MCF 10A (cell line): Measurements from ENCODE around the gene PNLIP. TPM values are rescaled to one million over a fixed set of nuclear protein-coding genes. Genes with fewer than 3 reads are reported as not detected.
A peak's percentile ranks its signal among the peaks of the same experiment; 100 is the strongest.

ENCODE experiments used
- Bru-seq: library from RNA; stranded (reverse); fragments of 400-500 nt; gene quantifications from one replicate; lab custom pipeline; 2021; lab: Mats Ljungman, UMichigan
- BruChase-seq, 2 experiments: library from RNA; stranded (reverse); fragments of 400-500 nt; gene quantifications; one replicate each; lab custom pipeline; 2021; lab: Mats Ljungman, UMichigan
- BruUV-seq: library from RNA; stranded (reverse); fragments of 400-500 nt; replicated peaks from 2 replicates; lab custom pipeline; 2021; lab: Mats Ljungman, UMichigan
- CTCF ChIA-PET: fragments of 300-600 bp; sonication (Branson Sonifier 250); formaldehyde crosslinking; extraction: SDS; loops from one replicate; lab custom pipeline; 2021; ENCODE audit warnings: antibody characterized with exemption, inconsistent platforms; lab: Yijun Ruan, JAX
- POLR2A ChIA-PET: fragments of 300-600, 350-650 bp; sonication (Branson Sonifier 250); formaldehyde crosslinking; extraction: SDS; loops from one replicate; lab custom pipeline; 2020; ENCODE audit warnings: antibody characterized with exemption, inconsistent platforms; lab: Yijun Ruan, JAX
- DNase-seq: peaks from one replicate; pipeline ENCODE4 v3.0.0-alpha.2; 2018; ENCODE audit not compliant: unreplicated experiment
- H3K27ac Mint-ChIP-seq: one replicate; pipeline ENCODE4 v1.8.0; 2022; ENCODE audit warnings: mild to moderate bottlenecking, low read depth, mixed read lengths; ENCODE audit not compliant: unreplicated experiment
- H3K27me3 Mint-ChIP-seq: one replicate; pipeline ENCODE4 v1.8.0; 2022; ENCODE audit warnings: mixed read lengths; ENCODE audit not compliant: insufficient read depth, unreplicated experiment
- H3K36me3 Mint-ChIP-seq: one replicate; pipeline ENCODE4 v1.8.0; 2022; ENCODE audit warnings: mild to moderate bottlenecking, moderate library complexity, mixed read lengths; ENCODE audit not compliant: insufficient read depth, unreplicated experiment
- H3K4me1 Mint-ChIP-seq: one replicate; pipeline ENCODE4 v1.8.0; 2022; ENCODE audit warnings: mixed read lengths; ENCODE audit not compliant: insufficient read depth, unreplicated experiment
- H3K4me3 Mint-ChIP-seq: one replicate; pipeline ENCODE4 v1.8.0; 2022; ENCODE audit warnings: mild to moderate bottlenecking, moderate library complexity, mixed read lengths; ENCODE audit not compliant: unreplicated experiment
- H3K9me3 Mint-ChIP-seq: one replicate; pipeline ENCODE4 v1.8.0; 2022; ENCODE audit warnings: mixed read lengths; ENCODE audit not compliant: unreplicated experiment
- CTCF ChIP-seq: fragments of 200-600 bp; IDR thresholded peaks from one replicate; pipeline ENCODE4 v1.8.0; 2022; ENCODE audit warnings: antibody characterized with exemption, mild to moderate bottlenecking; ENCODE audit not compliant: unreplicated experiment
- intact Hi-C: fragments of 100-400 bp; cut with micrococcal nuclease; formaldehyde crosslinking; loops from 2 replicates; pipeline ENCODE4 v1.14.1; 2022
- long read RNA-seq: library from polyadenylated mRNA; stranded (forward); transcript quantifications from one replicate; pipeline ENCODE4 v2.0.0, GENCODE V29; 2022
- total RNA-seq: library from RNA; stranded (reverse); gene quantifications from 2 replicates; pipeline ENCODE4 v1.2.3, GENCODE V29; 2022

Gene PNLIP
- total RNA-seq (not detected in 2 replicates), Bru-seq, nascent RNA (percentile 5 among the genes with signal in this experiment), BruChase-seq, experiment 1, labeled RNA remaining after a 6-hour chase (percentile 5 among the genes with signal in this experiment), BruChase-seq, experiment 2, labeled RNA remaining after a 2-hour chase (percentile 10 among the genes with signal in this experiment)
- long read RNA-seq: 0 reads

- ChIA-PET POLR2A (no interaction called here), CTCF (interaction anchor here (0.8 kb wide), 1 partner anchor 243 kb away, joined by 3 read pairs; no protein-coding TSS in a partner anchor)
- Mint-ChIP-seq H3K4me3 (no peak within 1 kb of the TSS), H3K4me1 (no peaks in the 10 kb centered on the region), H3K27me3 (no peaks in the 10 kb centered on the region), H3K27ac (no peak within 1 kb of the TSS), H3K9me3 (peaks cover 2% of the 10 kb centered on the region), H3K36me3 (no peaks in the 10 kb centered on the region)
- TF ChIP-seq CTCF: no peak
- no peak for DNase-seq
- intact Hi-C loops: no loop called here
- no TSS peak for BruUV-seq
Measured at GRCh38 chr10:116545756-116546155, at the start of gene PNLIP. TSS of gene PNLIP (plus strand) at chr10:116545931. CDS start at chr10:116546093, 162 bp downstream.

GRCh38 chr10:116504786-116505185, 40.9 kb upstream of the PNLIP start:
- CTCF ChIA-PET: interaction anchor here (0.8 to 1.6 kb wide), 4 partner anchors 12 to 661 kb away, joined by 3 to 10 read pairs (median 4); no protein-coding TSS in a partner anchor

GRCh38 chr10:116510565-116510964, 35.2 kb upstream of the PNLIP start:
- ChIA-PET POLR2A (no interaction called here), CTCF (interaction anchor here (0.8 kb wide), 2 partner anchors 8 to 20 kb away, joined by 3 to 5 read pairs; no protein-coding TSS in a partner anchor)
- TF ChIP-seq CTCF: no peak
- intact Hi-C loops: no loop called here
- no TSS peak for BruUV-seq
- no peak for DNase-seq
- peaks cover 10% of the 10 kb centered on the region for H3K9me3 Mint-ChIP-seq
- no peaks in the 10 kb centered on the region for H3K36me3 Mint-ChIP-seq
- H3K27me3 Mint-ChIP-seq: no peaks in the 10 kb centered on the region
- no peak overlapping the region for H3K27ac Mint-ChIP-seq
- H3K4me1 Mint-ChIP-seq: no peaks in the 10 kb centered on the region
- no peak overlapping the region for H3K4me3 Mint-ChIP-seq

More at GRCh38 chr10:116504786-116505185, 40.9 kb upstream of the PNLIP start:
- DNase-seq: no peak
- POLR2A ChIA-PET: no interaction called here
- Mint-ChIP-seq H3K27me3 (no peaks in the 10 kb centered on the region), H3K4me1 (no peaks in the 10 kb centered on the region), H3K9me3 (peaks cover 10% of the 10 kb centered on the region), H3K27ac (no peak overlapping the region), H3K36me3 (no peaks in the 10 kb centered on the region), H3K4me3 (no peak overlapping the region)
- no TSS peak for BruUV-seq
- intact Hi-C loops: no loop called here
- no peak for TF ChIP-seq CTCF

DNA sequence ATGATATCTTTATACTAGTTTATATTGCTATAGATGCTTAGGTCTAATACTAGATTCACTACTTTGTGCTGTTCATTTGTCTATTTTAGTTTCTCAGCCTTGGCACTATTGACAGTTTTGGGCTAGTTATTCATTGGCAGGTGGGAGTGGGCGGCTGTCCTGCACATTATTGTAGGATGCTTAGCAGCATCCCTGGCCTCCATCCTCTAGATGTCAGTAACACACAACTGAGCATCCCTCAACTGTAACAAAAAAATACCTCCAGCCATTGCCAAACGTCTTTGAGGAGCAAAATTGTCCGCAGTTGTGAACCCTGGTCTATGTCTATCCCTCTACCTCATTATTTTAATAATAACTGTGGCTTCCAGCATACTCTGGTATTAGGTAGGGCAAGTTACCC, 34.4 kb upstream of the PNLIP start:
- CTCF ChIA-PET: interaction anchor here (0.8 kb wide), 1 partner anchor 21 kb away, joined by 5 read pairs; no protein-coding TSS in a partner anchor
- no TSS peak for BruUV-seq
- Mint-ChIP-seq H3K4me1 (no peaks in the 10 kb centered on the region), H3K4me3 (no peak overlapping the region), H3K27ac (no peak overlapping the region), H3K36me3 (no peaks in the 10 kb centered on the region), H3K9me3 (peaks cover 10% of the 10 kb centered on the region), H3K27me3 (no peaks in the 10 kb centered on the region)
- intact Hi-C loops: no loop called here
- no peak for TF ChIP-seq CTCF
- POLR2A ChIA-PET: interaction anchor here (0.6 kb wide), 1 partner anchor 72 kb away, joined by 3 read pairs; no protein-coding TSS in a partner anchor
- DNase-seq: no peak
